Measurements from ENCODE around the gene MYO15A.

Gene MYO15A

DNA sequence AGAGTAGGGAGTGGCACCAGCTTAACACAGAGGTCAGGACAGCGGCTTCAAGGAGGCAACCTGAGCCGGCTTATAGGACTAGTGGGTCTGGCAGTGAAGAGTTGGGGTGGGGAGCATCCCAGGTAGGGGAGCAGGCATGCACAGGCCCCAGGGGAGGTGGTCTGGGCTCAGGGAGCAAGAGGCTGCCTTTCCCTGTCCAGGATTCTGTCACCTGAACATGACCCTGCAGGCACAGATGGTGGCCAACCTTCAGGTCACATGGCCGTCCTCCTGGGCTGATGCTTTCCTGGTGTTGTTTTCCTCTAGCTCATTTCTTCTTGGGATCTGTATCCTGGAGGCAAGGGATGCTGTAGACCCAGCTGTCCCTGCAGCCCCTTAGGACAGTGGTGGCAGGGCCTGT is 3.5 kb upstream of the MYO15A start:
- no peak overlapping the region for H3K27ac ChIP-seq
- TF ChIP-seq, protein P1, sequence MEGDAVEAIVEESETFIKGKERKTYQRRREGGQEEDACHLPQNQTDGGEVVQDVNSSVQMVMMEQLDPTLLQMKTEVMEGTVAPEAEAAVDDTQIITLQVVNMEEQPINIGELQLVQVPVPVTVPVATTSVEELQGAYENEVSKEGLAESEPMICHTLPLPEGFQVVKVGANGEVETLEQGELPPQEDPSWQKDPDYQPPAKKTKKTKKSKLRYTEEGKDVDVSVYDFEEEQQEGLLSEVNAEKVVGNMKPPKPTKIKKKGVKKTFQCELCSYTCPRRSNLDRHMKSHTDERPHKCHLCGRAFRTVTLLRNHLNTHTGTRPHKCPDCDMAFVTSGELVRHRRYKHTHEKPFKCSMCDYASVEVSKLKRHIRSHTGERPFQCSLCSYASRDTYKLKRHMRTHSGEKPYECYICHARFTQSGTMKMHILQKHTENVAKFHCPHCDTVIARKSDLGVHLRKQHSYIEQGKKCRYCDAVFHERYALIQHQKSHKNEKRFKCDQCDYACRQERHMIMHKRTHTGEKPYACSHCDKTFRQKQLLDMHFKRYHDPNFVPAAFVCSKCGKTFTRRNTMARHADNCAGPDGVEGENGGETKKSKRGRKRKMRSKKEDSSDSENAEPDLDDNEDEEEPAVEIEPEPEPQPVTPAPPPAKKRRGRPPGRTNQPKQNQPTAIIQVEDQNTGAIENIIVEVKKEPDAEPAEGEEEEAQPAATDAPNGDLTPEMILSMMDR (IDR thresholded peaks at IDR 0.05), result no peak
- TF ChIP-seq ZFX (IDR thresholded peaks at IDR 0.05; ENCODE audit: borderline replicate concordance), result no peak

DNA sequence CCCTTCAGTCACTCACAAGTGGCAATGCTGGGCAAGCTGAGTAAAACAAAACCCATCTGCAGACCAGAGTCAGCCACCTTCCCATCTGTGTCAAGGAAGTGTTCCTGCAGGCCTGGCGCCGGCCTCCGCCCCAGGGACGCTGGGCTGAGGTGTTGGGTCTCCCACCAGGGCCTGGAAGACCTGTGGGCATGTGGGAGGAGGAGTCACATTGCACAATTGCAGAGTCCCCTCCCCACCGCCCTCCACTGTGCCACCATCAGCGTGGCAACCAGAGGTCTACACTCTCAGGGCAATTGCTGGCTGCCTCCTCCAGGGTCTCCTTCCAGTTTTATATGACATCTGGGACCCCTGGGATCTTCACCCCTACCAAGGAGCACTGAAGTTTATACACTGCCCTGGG is 3.0 kb upstream of the MYO15A start:
- TF ChIP-seq ZFX (IDR thresholded peaks at IDR 0.05; ENCODE audit: borderline replicate concordance), result no peak
- TF ChIP-seq, protein P1 (IDR thresholded peaks at IDR 0.05), result no peak
- no peak overlapping the region for H3K27ac ChIP-seq

DNA sequence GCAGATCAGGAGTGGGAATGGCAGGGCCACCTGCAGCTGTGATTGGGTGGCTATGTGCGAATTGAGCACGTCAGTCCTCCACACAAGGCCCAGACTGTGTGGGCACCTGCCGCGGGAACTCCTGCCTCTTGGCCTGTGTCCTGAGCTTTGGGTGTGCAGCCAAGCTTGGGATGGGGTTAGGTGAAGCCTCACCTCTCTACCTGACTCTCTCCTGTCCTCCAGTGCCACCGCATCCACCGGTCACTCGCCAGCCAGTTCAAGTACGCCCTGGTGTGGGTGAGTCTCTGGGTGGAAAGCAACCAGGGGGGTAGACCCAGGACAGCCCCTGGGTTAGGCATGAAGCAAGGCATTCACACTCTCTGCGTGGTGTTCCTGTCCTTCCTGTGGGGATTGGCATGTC is 2.3 kb upstream of the MYO15A start:
- TF ChIP-seq, protein P1 (IDR thresholded peaks at IDR 0.05), result no peak
- no peak for TF ChIP-seq ZFX (IDR thresholded peaks at IDR 0.05; ENCODE audit: borderline replicate concordance)
- H3K27ac ChIP-seq, result no peak overlapping the region

DNA sequence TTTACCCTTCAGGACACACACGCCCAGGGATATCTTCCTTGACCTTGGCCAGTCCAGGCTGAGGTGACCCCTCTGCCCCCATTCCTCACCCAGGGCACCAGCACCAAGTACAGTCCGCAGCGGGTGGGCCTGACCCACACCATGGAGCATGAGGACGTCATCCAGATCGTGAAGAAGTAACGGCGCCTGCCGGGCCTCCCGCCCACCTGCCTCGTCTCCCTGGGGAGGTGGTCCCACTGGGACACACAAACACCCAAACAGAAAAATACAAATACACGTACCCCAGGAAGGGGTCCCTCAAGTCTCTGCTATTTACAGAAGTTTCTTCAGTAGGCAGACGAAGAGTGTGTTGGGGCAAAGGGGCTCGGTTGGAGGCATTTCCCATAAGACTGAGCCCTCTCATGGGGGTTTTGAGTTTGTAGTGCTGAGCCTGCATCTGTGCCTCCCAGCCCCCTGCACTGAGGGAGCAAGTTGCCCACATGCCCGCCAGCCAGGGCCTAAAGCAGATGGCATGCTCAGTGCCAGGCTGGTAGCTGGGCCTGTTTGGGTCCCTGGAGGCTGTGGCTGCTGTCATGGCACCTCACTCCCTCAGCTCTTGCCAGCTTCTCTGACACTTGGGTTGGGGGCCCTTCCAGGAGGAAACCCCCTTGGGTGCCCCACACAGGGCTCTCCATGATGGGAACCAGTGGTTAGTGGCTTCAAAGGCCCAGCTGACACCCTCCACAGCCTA is 1.3 kb upstream of the MYO15A start:
- TF ChIP-seq, protein P1 (IDR thresholded peaks at IDR 0.05), result no peak
- no peak for TF ChIP-seq ZFX (IDR thresholded peaks at IDR 0.05; ENCODE audit: borderline replicate concordance)
- H3K27ac ChIP-seq, result no peak overlapping the region

DNA sequence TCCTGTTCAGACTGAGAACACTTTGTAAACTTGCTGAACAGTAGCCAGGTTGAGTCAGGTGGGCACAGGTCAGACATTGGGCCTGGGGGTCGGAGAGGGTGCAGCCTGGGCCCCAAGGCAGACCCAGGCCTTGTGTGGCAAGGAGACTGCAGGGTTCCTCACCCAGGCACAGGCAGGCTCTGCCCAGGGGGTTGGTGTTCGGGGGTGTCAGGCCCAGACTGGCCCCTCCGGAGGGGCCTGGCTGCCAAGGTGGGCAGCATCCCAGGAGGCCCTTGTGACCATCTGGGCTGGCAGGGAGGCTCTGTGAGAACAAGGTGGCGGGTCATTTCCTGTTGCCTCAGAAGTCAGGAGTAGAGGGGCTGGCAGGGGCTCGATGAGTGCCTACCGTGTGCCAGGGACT is 585 bp upstream of the MYO15A start:
- H3K27ac ChIP-seq, result no peak overlapping the region
- TF ChIP-seq, protein P1 (IDR thresholded peaks at IDR 0.05), result no peak
- TF ChIP-seq ZFX (IDR thresholded peaks at IDR 0.05; ENCODE audit: borderline replicate concordance), result no peak

GRCh38 chr17:18109935-18110485 is 1.5 kb downstream of the MYO15A start:
- TF ChIP-seq ZFX (IDR thresholded peaks at IDR 0.05; ENCODE audit: borderline replicate concordance), result no peak
- TF ChIP-seq, protein P1 (IDR thresholded peaks at IDR 0.05), result no peak
- no peak overlapping the region for H3K27ac ChIP-seq

DNA sequence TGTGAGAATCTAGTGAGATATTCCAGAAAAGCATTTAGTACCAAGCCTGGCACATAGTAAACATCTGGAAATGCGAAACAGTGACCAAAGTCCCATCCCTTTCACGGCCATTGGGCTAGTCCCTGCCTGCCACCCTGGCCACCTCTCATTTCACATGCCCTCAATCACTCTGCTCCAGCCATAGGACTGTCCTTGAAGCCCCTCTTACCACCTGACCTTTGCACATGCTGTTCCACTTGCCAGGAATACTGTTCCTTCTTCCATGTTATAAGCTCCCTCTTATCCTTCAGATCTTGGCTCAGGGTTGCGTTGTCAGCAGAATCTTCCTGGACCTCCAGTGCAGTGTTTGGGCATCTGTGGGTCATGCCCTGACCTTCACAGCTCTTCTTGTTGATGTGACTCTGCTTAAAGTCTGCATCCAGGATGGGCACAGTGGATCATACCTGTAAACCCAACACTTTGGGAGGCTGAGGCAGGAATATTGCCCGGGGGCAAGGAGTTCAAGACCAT is 2.1 kb downstream of the MYO15A start:
- no peak for TF ChIP-seq ZFX (IDR thresholded peaks at IDR 0.05; ENCODE audit: borderline replicate concordance)
- TF ChIP-seq, protein P1 (IDR thresholded peaks at IDR 0.05), result no peak

More for the DNA sequence above, 2.1 kb downstream of the MYO15A start:
- H3K27ac ChIP-seq, result no peak overlapping the region

Data from 22Rv1 (cell line).